GM23338 (cell line): ENCODE measurements around the gene UPP1. TPM values are rescaled to one million over a fixed set of nuclear protein-coding genes. Genes with fewer than 3 reads are reported as not detected.

ENCODE experiments used
- EZH2phosphoT487 ChIP-seq: fragments of 200-600 bp; sonication (generic); IDR thresholded peaks from one replicate; pipeline ENCODE4 v1.8.1; 2018; ENCODE audit warnings: antibody characterized with exemption; ENCODE audit not compliant: unreplicated experiment
- JUNB ChIP-seq: IDR thresholded peaks from one replicate; pipeline ENCODE4 v1.6.1; 2016; ENCODE audit warnings: antibody characterized with exemption; ENCODE audit not compliant: unreplicated experiment
- polyA plus RNA-seq: library from polyadenylated mRNA; unstranded; fragments of >200 nt; fragmentation: Nextera tagmentation; extraction: Ambion mirVana; gene quantifications from 2 replicates; pipeline ENCODE4 v1.2.1, GENCODE V29; 2016
- total RNA-seq: library from RNA; depleted of rRNA; stranded (reverse); fragments of >200 nt; shearing (Covaris generic); gene quantifications from 2 replicates; pipeline ENCODE4 v1.2.3, GENCODE V29; 2014
- TF ChIP-seq, protein P1 (sequence below): fragments of 250-450 bp; sonication (Bioruptor Pico); IDR thresholded peaks from 2 replicates; pipeline ENCODE4 v1.5.0; 2020; ENCODE audit warnings: mild to moderate bottlenecking, moderate library complexity
- TF ChIP-seq, protein P2 (sequence below): IDR thresholded peaks from 2 replicates; pipeline ENCODE4 v1.6.1; 2016; ENCODE audit warnings: antibody characterized with exemption
- TF ChIP-seq, protein P3 (sequence below): IDR thresholded peaks from one replicate; pipeline ENCODE4 v1.6.1; 2018; ENCODE audit warnings: antibody characterized with exemption; ENCODE audit not compliant: unreplicated experiment

UPP1 gene
- total and polyA plus RNA-seq, 2 experiments from 2014 or later = 22.7 to 43.5 TPM

DNA sequence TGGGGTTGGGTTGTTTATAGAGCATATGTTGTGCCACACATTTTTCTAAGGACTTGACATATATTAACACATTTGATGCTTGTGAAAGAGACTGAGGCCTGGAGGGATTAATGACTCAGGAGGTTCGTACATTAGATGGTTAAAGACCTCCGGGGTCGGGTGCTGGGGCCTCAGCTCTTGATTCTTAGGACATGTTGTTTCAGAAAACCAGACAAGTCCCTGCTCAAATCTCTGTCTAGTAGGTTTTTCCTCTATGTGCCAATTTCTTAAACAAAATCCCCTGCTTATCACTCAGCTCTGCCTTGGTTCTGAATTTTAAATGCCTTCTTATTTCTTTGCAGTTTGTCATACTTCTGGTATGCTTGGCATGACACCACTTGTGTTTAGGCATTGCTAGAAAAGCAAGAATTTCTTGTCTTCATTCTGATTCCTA lies 5.8 kb downstream of the UPP1 start (continued):
- TF ChIP-seq, protein P1, sequence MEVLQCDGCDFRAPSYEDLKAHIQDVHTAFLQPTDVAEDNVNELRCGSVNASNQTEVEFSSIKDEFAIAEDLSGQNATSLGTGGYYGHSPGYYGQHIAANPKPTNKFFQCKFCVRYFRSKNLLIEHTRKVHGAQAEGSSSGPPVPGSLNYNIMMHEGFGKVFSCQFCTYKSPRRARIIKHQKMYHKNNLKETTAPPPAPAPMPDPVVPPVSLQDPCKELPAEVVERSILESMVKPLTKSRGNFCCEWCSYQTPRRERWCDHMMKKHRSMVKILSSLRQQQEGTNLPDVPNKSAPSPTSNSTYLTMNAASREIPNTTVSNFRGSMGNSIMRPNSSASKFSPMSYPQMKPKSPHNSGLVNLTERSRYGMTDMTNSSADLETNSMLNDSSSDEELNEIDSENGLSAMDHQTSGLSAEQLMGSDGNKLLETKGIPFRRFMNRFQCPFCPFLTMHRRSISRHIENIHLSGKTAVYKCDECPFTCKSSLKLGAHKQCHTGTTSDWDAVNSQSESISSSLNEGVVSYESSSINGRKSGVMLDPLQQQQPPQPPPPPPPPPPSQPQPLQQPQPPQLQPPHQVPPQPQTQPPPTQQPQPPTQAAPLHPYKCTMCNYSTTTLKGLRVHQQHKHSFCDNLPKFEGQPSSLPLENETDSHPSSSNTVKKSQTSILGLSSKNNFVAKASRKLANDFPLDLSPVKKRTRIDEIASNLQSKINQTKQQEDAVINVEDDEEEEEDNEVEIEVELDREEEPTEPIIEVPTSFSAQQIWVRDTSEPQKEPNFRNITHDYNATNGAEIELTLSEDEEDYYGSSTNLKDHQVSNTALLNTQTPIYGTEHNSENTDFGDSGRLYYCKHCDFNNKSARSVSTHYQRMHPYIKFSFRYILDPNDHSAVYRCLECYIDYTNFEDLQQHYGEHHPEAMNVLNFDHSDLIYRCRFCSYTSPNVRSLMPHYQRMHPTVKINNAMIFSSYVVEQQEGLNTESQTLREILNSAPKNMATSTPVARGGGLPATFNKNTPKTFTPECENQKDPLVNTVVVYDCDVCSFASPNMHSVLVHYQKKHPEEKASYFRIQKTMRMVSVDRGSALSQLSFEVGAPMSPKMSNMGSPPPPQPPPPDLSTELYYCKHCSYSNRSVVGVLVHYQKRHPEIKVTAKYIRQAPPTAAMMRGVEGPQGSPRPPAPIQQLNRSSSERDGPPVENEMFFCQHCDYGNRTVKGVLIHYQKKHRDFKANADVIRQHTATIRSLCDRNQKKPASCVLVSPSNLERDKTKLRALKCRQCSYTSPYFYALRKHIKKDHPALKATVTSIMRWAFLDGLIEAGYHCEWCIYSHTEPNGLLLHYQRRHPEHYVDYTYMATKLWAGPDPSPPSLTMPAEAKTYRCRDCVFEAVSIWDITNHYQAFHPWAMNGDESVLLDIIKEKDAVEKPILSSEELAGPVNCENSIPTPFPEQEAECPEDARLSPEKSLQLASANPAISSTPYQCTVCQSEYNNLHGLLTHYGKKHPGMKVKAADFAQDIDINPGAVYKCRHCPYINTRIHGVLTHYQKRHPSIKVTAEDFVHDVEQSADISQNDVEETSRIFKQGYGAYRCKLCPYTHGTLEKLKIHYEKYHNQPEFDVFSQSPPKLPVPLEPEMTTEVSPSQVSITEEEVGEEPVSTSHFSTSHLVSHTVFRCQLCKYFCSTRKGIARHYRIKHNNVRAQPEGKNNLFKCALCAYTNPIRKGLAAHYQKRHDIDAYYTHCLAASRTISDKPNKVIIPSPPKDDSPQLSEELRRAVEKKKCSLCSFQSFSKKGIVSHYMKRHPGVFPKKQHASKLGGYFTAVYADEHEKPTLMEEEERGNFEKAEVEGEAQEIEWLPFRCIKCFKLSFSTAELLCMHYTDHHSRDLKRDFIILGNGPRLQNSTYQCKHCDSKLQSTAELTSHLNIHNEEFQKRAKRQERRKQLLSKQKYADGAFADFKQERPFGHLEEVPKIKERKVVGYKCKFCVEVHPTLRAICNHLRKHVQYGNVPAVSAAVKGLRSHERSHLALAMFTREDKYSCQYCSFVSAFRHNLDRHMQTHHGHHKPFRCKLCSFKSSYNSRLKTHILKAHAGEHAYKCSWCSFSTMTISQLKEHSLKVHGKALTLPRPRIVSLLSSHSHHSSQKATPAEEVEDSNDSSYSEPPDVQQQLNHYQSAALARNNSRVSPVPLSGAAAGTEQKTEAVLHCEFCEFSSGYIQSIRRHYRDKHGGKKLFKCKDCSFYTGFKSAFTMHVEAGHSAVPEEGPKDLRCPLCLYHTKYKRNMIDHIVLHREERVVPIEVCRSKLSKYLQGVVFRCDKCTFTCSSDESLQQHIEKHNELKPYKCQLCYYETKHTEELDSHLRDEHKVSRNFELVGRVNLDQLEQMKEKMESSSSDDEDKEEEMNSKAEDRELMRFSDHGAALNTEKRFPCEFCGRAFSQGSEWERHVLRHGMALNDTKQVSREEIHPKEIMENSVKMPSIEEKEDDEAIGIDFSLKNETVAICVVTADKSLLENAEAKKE (CRISPR knock-in tag) = no peak
- TF ChIP-seq JUNB (no peak), EZH2phosphoT487 (no peak)
- TF ChIP-seq, protein P2, sequence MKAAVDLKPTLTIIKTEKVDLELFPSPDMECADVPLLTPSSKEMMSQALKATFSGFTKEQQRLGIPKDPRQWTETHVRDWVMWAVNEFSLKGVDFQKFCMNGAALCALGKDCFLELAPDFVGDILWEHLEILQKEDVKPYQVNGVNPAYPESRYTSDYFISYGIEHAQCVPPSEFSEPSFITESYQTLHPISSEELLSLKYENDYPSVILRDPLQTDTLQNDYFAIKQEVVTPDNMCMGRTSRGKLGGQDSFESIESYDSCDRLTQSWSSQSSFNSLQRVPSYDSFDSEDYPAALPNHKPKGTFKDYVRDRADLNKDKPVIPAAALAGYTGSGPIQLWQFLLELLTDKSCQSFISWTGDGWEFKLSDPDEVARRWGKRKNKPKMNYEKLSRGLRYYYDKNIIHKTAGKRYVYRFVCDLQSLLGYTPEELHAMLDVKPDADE = no peak
- TF ChIP-seq, protein P3, sequence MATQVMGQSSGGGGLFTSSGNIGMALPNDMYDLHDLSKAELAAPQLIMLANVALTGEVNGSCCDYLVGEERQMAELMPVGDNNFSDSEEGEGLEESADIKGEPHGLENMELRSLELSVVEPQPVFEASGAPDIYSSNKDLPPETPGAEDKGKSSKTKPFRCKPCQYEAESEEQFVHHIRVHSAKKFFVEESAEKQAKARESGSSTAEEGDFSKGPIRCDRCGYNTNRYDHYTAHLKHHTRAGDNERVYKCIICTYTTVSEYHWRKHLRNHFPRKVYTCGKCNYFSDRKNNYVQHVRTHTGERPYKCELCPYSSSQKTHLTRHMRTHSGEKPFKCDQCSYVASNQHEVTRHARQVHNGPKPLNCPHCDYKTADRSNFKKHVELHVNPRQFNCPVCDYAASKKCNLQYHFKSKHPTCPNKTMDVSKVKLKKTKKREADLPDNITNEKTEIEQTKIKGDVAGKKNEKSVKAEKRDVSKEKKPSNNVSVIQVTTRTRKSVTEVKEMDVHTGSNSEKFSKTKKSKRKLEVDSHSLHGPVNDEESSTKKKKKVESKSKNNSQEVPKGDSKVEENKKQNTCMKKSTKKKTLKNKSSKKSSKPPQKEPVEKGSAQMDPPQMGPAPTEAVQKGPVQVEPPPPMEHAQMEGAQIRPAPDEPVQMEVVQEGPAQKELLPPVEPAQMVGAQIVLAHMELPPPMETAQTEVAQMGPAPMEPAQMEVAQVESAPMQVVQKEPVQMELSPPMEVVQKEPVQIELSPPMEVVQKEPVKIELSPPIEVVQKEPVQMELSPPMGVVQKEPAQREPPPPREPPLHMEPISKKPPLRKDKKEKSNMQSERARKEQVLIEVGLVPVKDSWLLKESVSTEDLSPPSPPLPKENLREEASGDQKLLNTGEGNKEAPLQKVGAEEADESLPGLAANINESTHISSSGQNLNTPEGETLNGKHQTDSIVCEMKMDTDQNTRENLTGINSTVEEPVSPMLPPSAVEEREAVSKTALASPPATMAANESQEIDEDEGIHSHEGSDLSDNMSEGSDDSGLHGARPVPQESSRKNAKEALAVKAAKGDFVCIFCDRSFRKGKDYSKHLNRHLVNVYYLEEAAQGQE = no peak
